Gastroesophageal sphincter (tissue), 4 donors: ENCODE data around the gene EIF3F. TPM values are rescaled to one million over a fixed set of nuclear protein-coding genes. Genes with fewer than 3 reads are reported as not detected.

Experiments
- ATAC-seq: fragments of 150-250 bp; one replicate; pipeline ENCODE4 v1.9.1; 2016; ENCODE audit warnings: mild to moderate bottlenecking, moderate library complexity
- H3K27ac ChIP-seq, 4 donors: fragments of 200-600 bp; sonication (generic) in 3 of 4; 1 replicate in 3 of 4; 2 replicates in 1 of 4; pipeline ENCODE4 v1.5.1; 2016 to 2019
- H3K27me3 ChIP-seq: fragments of 200-600 bp; sonication (generic); one replicate; pipeline ENCODE4 v1.5.1; 2019
- H3K36me3 ChIP-seq, 2 donors: fragments of 200-600 bp; sonication (generic); one replicate each; pipeline ENCODE4 v1.5.1; 2019; ENCODE audit warnings: control low read depth in 1 of 2
- H3K4me1 ChIP-seq, 3 donors: fragments of 200-600 bp; sonication (generic); 1 replicate in 2 of 3; 2 replicates in 1 of 3; pipeline ENCODE4 v1.5.1; 2016 to 2019; ENCODE audit warnings: control low read depth in 2 of 3
- H3K4me3 ChIP-seq, 2 donors: fragments of 200-600 bp; sonication (generic); one replicate each; pipeline ENCODE4 v1.5.1; 2019; ENCODE audit warnings: mild to moderate bottlenecking in 1 of 2, moderate library complexity in 1 of 2
- H3K9me3 ChIP-seq, 3 donors: fragments of 200-600 bp; sonication (generic); one replicate each; pipeline ENCODE4 v1.5.1; 2017 to 2019; ENCODE audit warnings: control low read depth in 2 of 3
- EP300 ChIP-seq: sonication (generic); formaldehyde crosslinking; IDR thresholded peaks from one replicate; pipeline ENCODE4 v1.6.1; 2017; ENCODE audit warnings: antibody characterized with exemption, mild to moderate bottlenecking
- POLR2A ChIP-seq, 2 donors: fragments of 450-650 bp; IDR thresholded peaks; one replicate each; pipeline ENCODE4 v1.6.1; 2017; ENCODE audit warnings: antibody characterized with exemption in 2 of 2, mild to moderate bottlenecking in 2 of 2, moderate library complexity in 1 of 2
- POLR2AphosphoS5 ChIP-seq: sonication (generic); formaldehyde crosslinking; IDR thresholded peaks from one replicate; pipeline ENCODE4 v1.6.1; 2017; ENCODE audit warnings: antibody characterized with exemption
- WGBS, 2 donors: methylation state at CpG; one replicate each; pipeline ENCODE4 v1.1.5; 2018; ENCODE audit warnings: low coverage in 1 of 2; 5-methylcytosine and 5-hydroxymethylcytosine counted together
- total RNA-seq, 4 donors: library from RNA; depleted of rRNA; stranded (reverse); fragments of >200 nt; gene quantifications; one replicate each; pipeline ENCODE4 v1.1.0, GENCODE V29; 2016
- TF ChIP-seq, protein P1 (sequence below), 4 experiments: fragments of 200-600 bp in 2 of 4; fragments of 450-650 bp in 2 of 4; sonication (generic) in 1 of 4; IDR thresholded peaks; one replicate each; pipeline ENCODE4 v1.5.1; 2017 to 2019; ENCODE audit warnings: antibody characterized with exemption in 4 of 4, mild to moderate bottlenecking in 2 of 4, moderate library complexity in 2 of 4

Gene EIF3F
- total RNA-seq, 4 donors from 2014 or later: 204 to 356 (median 235) TPM

DNA sequence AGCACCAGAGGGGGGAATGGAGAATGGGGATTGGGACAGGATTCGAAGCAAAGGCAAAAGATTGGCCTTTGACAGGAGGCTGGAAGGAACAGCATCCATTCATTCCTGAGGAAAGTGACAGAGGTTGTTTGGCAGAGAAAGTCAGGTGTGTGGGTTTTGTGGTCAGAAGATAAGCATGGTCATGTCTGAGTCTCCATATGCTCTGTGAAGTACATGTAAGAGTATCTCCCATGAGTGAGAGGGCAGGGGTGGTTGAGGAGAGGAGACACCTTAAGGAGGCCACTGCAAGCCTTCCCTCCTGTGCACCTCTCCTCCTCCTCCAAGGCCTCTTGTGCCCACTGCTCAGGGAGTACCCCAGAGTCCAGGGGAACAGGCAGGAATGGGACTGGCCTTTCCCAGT lies 20.0 kb upstream of the EIF3F start:
- Histone ChIP-seq H3K36me3 (no peaks in the 10 kb centered on the region), H3K27me3 (peaks cover 11% of the 10 kb centered on the region), H3K4me3 (no peak overlapping the region), H3K27ac (no peak overlapping the region), H3K9me3 (no peaks in the 10 kb centered on the region), H3K4me1 (no peaks in the 10 kb centered on the region)
- WGBS, 2 donors: 50 to 82% methylated on average over 1 of the region's 1 CpG
- TF ChIP-seq POLR2AphosphoS5 (no peak), EP300 (no peak), POLR2A (IDR thresholded peaks at IDR 0.05) (no peak)
- TF ChIP-seq, protein P1, sequence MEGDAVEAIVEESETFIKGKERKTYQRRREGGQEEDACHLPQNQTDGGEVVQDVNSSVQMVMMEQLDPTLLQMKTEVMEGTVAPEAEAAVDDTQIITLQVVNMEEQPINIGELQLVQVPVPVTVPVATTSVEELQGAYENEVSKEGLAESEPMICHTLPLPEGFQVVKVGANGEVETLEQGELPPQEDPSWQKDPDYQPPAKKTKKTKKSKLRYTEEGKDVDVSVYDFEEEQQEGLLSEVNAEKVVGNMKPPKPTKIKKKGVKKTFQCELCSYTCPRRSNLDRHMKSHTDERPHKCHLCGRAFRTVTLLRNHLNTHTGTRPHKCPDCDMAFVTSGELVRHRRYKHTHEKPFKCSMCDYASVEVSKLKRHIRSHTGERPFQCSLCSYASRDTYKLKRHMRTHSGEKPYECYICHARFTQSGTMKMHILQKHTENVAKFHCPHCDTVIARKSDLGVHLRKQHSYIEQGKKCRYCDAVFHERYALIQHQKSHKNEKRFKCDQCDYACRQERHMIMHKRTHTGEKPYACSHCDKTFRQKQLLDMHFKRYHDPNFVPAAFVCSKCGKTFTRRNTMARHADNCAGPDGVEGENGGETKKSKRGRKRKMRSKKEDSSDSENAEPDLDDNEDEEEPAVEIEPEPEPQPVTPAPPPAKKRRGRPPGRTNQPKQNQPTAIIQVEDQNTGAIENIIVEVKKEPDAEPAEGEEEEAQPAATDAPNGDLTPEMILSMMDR (IDR thresholded peaks at IDR 0.05): no peak
- no peak for ATAC-seq

DNA sequence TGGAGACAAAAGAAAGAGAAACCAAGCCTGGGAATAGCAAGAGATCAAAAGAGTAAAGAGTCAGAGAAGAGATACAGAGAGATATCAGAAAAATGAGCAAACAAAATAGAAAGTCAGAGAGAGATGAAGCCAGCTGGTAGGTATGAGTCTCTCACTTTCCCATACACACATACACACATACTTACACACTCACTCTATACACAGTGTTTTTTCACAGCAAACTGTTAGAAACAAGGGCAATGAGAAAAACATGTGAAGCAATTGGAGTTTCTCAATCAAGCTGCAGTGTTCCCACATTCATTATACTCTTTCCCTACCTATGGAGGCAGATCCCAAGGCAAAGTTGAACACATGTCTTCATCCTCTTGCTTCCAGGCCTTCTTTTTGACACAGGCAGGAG lies 19.3 kb upstream of the EIF3F start:
- Histone ChIP-seq H3K36me3 (no peaks in the 10 kb centered on the region), H3K27me3 (peaks cover 5% of the 10 kb centered on the region), H3K27ac (no peak overlapping the region), H3K4me3 (no peak overlapping the region), H3K9me3 (no peaks in the 10 kb centered on the region), H3K4me1 (no peaks in the 10 kb centered on the region)
- TF ChIP-seq POLR2AphosphoS5: no peak
- TF ChIP-seq, protein P1 (IDR thresholded peaks at IDR 0.05): no peak
- no peak for TF ChIP-seq POLR2A (IDR thresholded peaks at IDR 0.05)
- TF ChIP-seq EP300: no peak
- no peak for ATAC-seq

DNA sequence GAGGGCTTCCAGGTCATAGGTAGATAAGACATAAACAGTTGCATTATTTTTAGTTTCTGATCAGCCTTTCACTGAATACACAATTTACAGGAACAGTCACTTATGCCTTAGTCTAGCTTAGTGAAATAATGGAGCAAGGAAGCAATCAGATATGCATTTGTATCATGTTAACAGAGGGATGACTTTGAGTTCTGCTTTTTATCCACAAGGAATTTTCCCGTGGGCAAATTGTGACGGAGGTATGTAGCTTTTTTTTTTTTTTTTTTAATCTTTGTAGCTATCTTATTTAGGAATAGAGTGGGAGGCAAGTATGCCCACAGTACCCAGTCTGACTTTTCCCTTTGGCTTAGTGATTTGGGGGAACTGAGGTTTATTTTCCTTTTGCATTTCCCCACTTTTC lies 18.5 kb upstream of the EIF3F start:
- no peak for ATAC-seq
- no peak overlapping the region for H3K4me3 ChIP-seq
- H3K36me3 ChIP-seq: no peaks in the 10 kb centered on the region
- H3K27me3 ChIP-seq: peaks cover 5% of the 10 kb centered on the region
- H3K9me3 ChIP-seq: no peaks in the 10 kb centered on the region
- no peaks in the 10 kb centered on the region for H3K4me1 ChIP-seq
- WGBS, 2 donors: 7 to 12% methylated on average over 2 of the region's 2 CpGs
- H3K27ac ChIP-seq: no peak overlapping the region
- TF ChIP-seq POLR2AphosphoS5: no peak
- TF ChIP-seq EP300: no peak
- TF ChIP-seq, protein P1 (IDR thresholded peaks at IDR 0.05): no peak
- TF ChIP-seq POLR2A (IDR thresholded peaks at IDR 0.05): no peak

GRCh38 chr11:7969756-7970646 lies 17.1 kb upstream of the EIF3F start:
- TF ChIP-seq POLR2AphosphoS5 (no peak), POLR2A (IDR thresholded peaks at IDR 0.05) (no peak), EP300 (no peak)
- TF ChIP-seq, protein P1 (IDR thresholded peaks at IDR 0.05): no peak
- 42 to 64% methylated on average over 2 to 3 of the region's 3 CpGs for WGBS, 2 donors
- Histone ChIP-seq H3K36me3 (no peaks in the 10 kb centered on the region), H3K27ac (no peak overlapping the region), H3K9me3 (no peaks in the 10 kb centered on the region), H3K4me1 (no peaks in the 10 kb centered on the region), H3K4me3 (no peak overlapping the region), H3K27me3 (peaks cover 11% of the 10 kb centered on the region)
- no peak for ATAC-seq

DNA sequence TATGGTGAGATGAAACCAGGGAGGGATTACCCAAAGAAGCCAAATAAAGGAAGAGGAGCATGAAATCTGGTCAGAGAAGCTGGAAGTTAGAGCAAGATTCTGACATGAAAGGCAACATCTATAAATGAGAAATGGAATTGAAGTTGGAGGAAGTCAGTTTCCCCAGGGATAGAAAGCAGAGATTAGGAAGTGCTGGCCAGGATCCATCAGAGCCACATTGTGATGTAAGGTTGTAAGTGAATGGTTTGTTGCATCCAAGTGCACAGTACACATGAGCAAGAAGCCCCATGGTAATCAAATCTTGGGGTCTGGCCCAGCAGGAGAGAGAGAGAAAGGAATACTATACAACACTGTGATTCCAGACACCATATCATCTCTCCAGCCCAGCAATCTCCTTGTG lies 15.3 kb upstream of the EIF3F start:
- ATAC-seq: no peak
- H3K27ac ChIP-seq: no peak overlapping the region
- H3K4me3 ChIP-seq: no peak overlapping the region
- TF ChIP-seq, protein P1 (IDR thresholded peaks at IDR 0.05): no peak
- TF ChIP-seq EP300: no peak
- TF ChIP-seq POLR2AphosphoS5: no peak
- TF ChIP-seq POLR2A (IDR thresholded peaks at IDR 0.05): no peak
- no peaks in the 10 kb centered on the region for H3K36me3 ChIP-seq
- H3K4me1 ChIP-seq: no peaks in the 10 kb centered on the region
- no peaks in the 10 kb centered on the region for H3K9me3 ChIP-seq
- H3K27me3 ChIP-seq: peaks cover 12% of the 10 kb centered on the region
